Neural progenitor cell (in vitro differentiated cells): ENCODE results near the gene VAV1. TPM values are rescaled to one million over a fixed set of nuclear protein-coding genes. Genes with fewer than 3 reads are reported as not detected.

Source experiments
- DNase-seq: peaks from one replicate; pipeline ENCODE4 v3.0.0-alpha.2; 2016; ENCODE audit warnings: low spot score
- H2AFZ ChIP-seq: fragments of 200-600 bp; sonication (generic); replicated peaks from 2 replicates; pipeline ENCODE4 v1.6.1; 2016; ENCODE audit warnings: antibody characterized with exemption
- H3F3A ChIP-seq: fragments of 200-600 bp; sonication (generic); 2 replicates; pipeline ENCODE4 v1.6.1; 2016; ENCODE audit warnings: antibody characterized with exemption, low read depth
- H3K27ac ChIP-seq: fragments of 200-600 bp; sonication (generic); 2 replicates; pipeline ENCODE4 v1.5.1; 2016; ENCODE audit warnings: mild to moderate bottlenecking
- H3K27me3 ChIP-seq: fragments of 200-600 bp; sonication (generic); 2 replicates; pipeline ENCODE4 v1.6.1; 2016; ENCODE audit warnings: mild to moderate bottlenecking, moderate library complexity
- H3K36me3 ChIP-seq: fragments of 200-600 bp; sonication (generic); 2 replicates; pipeline ENCODE4 v1.5.1; 2016
- H3K4me1 ChIP-seq: fragments of 200-600 bp; sonication (generic); 2 replicates; pipeline ENCODE4 v1.6.1; 2016; ENCODE audit warnings: mixed run types
- H3K4me2 ChIP-seq: fragments of 200-600 bp; sonication (generic); 2 replicates; pipeline ENCODE4 v1.6.1; 2016
- H3K4me3 ChIP-seq: fragments of 200-600 bp; sonication (generic); 2 replicates; pipeline ENCODE4 v1.5.1; 2016
- H3K79me2 ChIP-seq: fragments of 200-600 bp; sonication (generic); 2 replicates; pipeline ENCODE4 v1.6.1; 2016; ENCODE audit warnings: low read depth
- H3K9ac ChIP-seq: fragments of 200-600 bp; sonication (generic); 2 replicates; pipeline ENCODE4 v1.6.1; 2016
- H3K9me3 ChIP-seq: fragments of 200-600 bp; sonication (generic); 2 replicates; pipeline ENCODE4 v1.5.1; 2016; ENCODE audit warnings: low read depth
- H4K20me1 ChIP-seq: fragments of 200-600 bp; sonication (generic); 2 replicates; pipeline ENCODE4 v1.6.1; 2016; ENCODE audit warnings: low read depth
- H3K27ac Mint-ChIP-seq: 3 replicates; pipeline ENCODE4 v1.8.0; 2021; ENCODE audit warnings: mixed read lengths
- H3K27me3 Mint-ChIP-seq: 2 replicates; pipeline ENCODE4 v1.8.0; 2022; ENCODE audit warnings: low read depth, mild to moderate bottlenecking, inconsistent platforms, moderate library complexity, mixed read lengths; ENCODE audit not compliant: insufficient read depth
- H3K36me3 Mint-ChIP-seq: 3 replicates; pipeline ENCODE4 v1.8.0; 2021; ENCODE audit warnings: mixed read lengths
- H3K4me1 Mint-ChIP-seq: 3 replicates; pipeline ENCODE4 v1.8.0; 2021; ENCODE audit warnings: mixed read lengths
- H3K4me3 Mint-ChIP-seq: 3 replicates; pipeline ENCODE4 v1.8.0; 2021; ENCODE audit warnings: mild to moderate bottlenecking, moderate library complexity, mixed read lengths
- H3K9me3 Mint-ChIP-seq: 3 replicates; pipeline ENCODE4 v1.8.0; 2020; ENCODE audit warnings: mixed read lengths
- CTCF ChIP-seq: fragments of 200-600 bp; sonication (generic); IDR thresholded peaks from 2 replicates; pipeline ENCODE4 v1.5.1; 2017; ENCODE audit warnings: antibody characterized with exemption, mild to moderate bottlenecking
- EZH2 ChIP-seq: fragments of 200-600 bp; sonication (generic); IDR thresholded peaks from 2 replicates; pipeline ENCODE4 v1.6.1; 2017; ENCODE audit warnings: antibody characterized with exemption, mild to moderate bottlenecking, moderate library complexity
- EZH2phosphoT487 ChIP-seq: fragments of 200-600 bp; sonication (generic); IDR thresholded peaks from 2 replicates; pipeline ENCODE4 v1.6.1; 2017; ENCODE audit warnings: antibody characterized with exemption
- total RNA-seq: library from RNA; depleted of rRNA; stranded (reverse); fragments of >200 nt; gene quantifications from 2 replicates; pipeline ENCODE4 v1.2.3, GENCODE V29; 2015; ENCODE audit warnings: low replicate concordance

Gene VAV1
- total RNA-seq, 1 donor from 2014 or later, result not detected

- peaks cover 12% of the 10 kb centered on the region for H3K9me3 Mint-ChIP-seq
- H3K4me3 Mint-ChIP-seq, result no peak within 1 kb of the TSS
- no peak for DNase-seq
- Histone ChIP-seq H4K20me1 (no peaks in the 10 kb centered on the region), H3K27ac (no peak within 1 kb of the TSS), H3K4me3 (no peak within 1 kb of the TSS), H3K79me2 (no peaks in the 10 kb centered on the region), H3K4me1 (no peaks in the 10 kb centered on the region), H3K4me2 (no peak within 1 kb of the TSS), H3K27me3 (no peaks in the 10 kb centered on the region), H3F3A (no peaks in the 10 kb centered on the region), H3K9me3 (no peaks in the 10 kb centered on the region), H3K9ac (no peak within 1 kb of the TSS), H2AFZ (no peak within 1 kb of the TSS), H3K36me3 (no peaks in the 10 kb centered on the region)
- no peaks in the 10 kb centered on the region for H3K4me1 Mint-ChIP-seq
- TF ChIP-seq EZH2 (no peak), CTCF (no peak), EZH2phosphoT487 (no peak)
- H3K27me3 Mint-ChIP-seq, result peaks cover 7% of the 10 kb centered on the region
- no peak within 1 kb of the TSS for H3K27ac Mint-ChIP-seq
- H3K36me3 Mint-ChIP-seq, result no peaks in the 10 kb centered on the region
Measured at GRCh38 chr19:6887316-6887715, 114.8 kb downstream of the VAV1 start, which contains the start of gene ADGRE1. ADGRE1 (plus strand) TSS chr19:6887579; CDS start chr19:6887609, 30 bp downstream.

- peaks cover 7% of the 10 kb centered on the region for H3K27me3 Mint-ChIP-seq
- Histone ChIP-seq H2AFZ (no peak overlapping the region), H3K4me1 (no peaks in the 10 kb centered on the region), H3F3A (no peaks in the 10 kb centered on the region), H3K36me3 (no peaks in the 10 kb centered on the region), H4K20me1 (no peaks in the 10 kb centered on the region), H3K27me3 (no peaks in the 10 kb centered on the region), H3K79me2 (no peaks in the 10 kb centered on the region), H3K4me3 (no peak overlapping the region), H3K9ac (no peak overlapping the region), H3K4me2 (no peak overlapping the region), H3K27ac (no peak overlapping the region), H3K9me3 (no peaks in the 10 kb centered on the region)
- peaks cover 16% of the 10 kb centered on the region for H3K9me3 Mint-ChIP-seq
- no peak for DNase-seq
- TF ChIP-seq EZH2phosphoT487 (no peak), CTCF (no peak), EZH2 (no peak)
- H3K36me3 Mint-ChIP-seq, result no peaks in the 10 kb centered on the region
- H3K4me3 Mint-ChIP-seq, result no peak overlapping the region
- H3K27ac Mint-ChIP-seq, result no peak overlapping the region
- H3K4me1 Mint-ChIP-seq, result no peaks in the 10 kb centered on the region
Measured at GRCh38 chr19:6888967-6889366, 116.5 kb downstream of the VAV1 start.

GRCh38 chr19:6890401-6890913 is 117.9 kb downstream of the VAV1 start:
- Histone ChIP-seq H3K36me3 (no peaks in the 10 kb centered on the region), H4K20me1 (no peaks in the 10 kb centered on the region), H3K4me1 (no peaks in the 10 kb centered on the region), H3K27me3 (no peaks in the 10 kb centered on the region), H3K4me3 (no peak overlapping the region), H3K9me3 (peaks cover 4% of the 10 kb centered on the region), H3F3A (no peaks in the 10 kb centered on the region), H3K4me2 (no peak overlapping the region), H2AFZ (no peak overlapping the region), H3K79me2 (no peaks in the 10 kb centered on the region), H3K27ac (no peak overlapping the region), H3K9ac (no peak overlapping the region)
- H3K36me3 Mint-ChIP-seq, result no peaks in the 10 kb centered on the region
- H3K27ac Mint-ChIP-seq, result no peak overlapping the region
- H3K27me3 Mint-ChIP-seq, result peaks cover 7% of the 10 kb centered on the region
- no peaks in the 10 kb centered on the region for H3K4me1 Mint-ChIP-seq
- no peak for DNase-seq
- TF ChIP-seq CTCF (no peak), EZH2 (no peak), EZH2phosphoT487 (no peak)
- H3K9me3 Mint-ChIP-seq, result peaks cover 23% of the 10 kb centered on the region
- no peak overlapping the region for H3K4me3 Mint-ChIP-seq
